ENCODE measurements around the gene MARCO.

DNA sequence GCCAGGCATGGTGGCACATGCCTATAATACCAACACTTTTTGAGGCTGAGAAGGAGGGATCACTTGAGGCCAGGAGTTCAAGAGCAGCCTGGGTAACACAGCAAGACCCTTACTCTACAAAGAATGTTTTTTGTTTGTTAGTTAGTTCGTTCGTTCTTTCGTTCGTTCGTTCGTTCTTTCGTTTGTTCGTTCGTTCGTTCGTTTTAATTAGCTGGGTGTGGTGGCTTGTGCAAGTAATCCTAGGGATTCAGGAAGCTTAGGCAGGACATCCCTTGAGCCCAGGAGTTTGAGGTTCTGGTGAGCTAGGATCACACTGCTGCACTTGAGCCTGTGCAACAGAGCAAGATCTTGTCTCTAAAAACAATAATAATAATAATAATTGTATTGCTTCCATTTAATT, 98.7 kb downstream of the MARCO start:
- TF ChIP-seq, protein P1, sequence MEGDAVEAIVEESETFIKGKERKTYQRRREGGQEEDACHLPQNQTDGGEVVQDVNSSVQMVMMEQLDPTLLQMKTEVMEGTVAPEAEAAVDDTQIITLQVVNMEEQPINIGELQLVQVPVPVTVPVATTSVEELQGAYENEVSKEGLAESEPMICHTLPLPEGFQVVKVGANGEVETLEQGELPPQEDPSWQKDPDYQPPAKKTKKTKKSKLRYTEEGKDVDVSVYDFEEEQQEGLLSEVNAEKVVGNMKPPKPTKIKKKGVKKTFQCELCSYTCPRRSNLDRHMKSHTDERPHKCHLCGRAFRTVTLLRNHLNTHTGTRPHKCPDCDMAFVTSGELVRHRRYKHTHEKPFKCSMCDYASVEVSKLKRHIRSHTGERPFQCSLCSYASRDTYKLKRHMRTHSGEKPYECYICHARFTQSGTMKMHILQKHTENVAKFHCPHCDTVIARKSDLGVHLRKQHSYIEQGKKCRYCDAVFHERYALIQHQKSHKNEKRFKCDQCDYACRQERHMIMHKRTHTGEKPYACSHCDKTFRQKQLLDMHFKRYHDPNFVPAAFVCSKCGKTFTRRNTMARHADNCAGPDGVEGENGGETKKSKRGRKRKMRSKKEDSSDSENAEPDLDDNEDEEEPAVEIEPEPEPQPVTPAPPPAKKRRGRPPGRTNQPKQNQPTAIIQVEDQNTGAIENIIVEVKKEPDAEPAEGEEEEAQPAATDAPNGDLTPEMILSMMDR (IDR thresholded peaks at IDR 0.05) = no peak
- no peak for TF ChIP-seq EZH2 (IDR thresholded peaks at IDR 0.05; ENCODE audit: borderline replicate concordance, insufficient read depth, low read depth, low read length, poor library complexity, severe bottlenecking)

All from B cell (primary cell).